ENCODE measurements around the gene SLC44A4.

SLC44A4 gene

GRCh38 chr6:31889331-31889972 is 10.7 kb upstream of the SLC44A4 start:
- Histone ChIP-seq H3K36me3 (ENCODE audit: control insufficient read depth, insufficient read depth, low read length) (peaks cover 88% of the 10 kb centered on the region), H3K27me3 (ENCODE audit: control insufficient read depth, insufficient read depth, low read length, poor library complexity, severe bottlenecking) (no peaks in the 10 kb centered on the region), H3K4me3 (ENCODE audit: insufficient read depth, low read depth, low read length) (no peak overlapping the region), H3K27ac (ENCODE audit: insufficient read depth, low read depth, low read length, poor library complexity, severe bottlenecking) (no peak overlapping the region), H3K4me1 (ENCODE audit: control insufficient read depth, insufficient read depth, low read length) (no peaks in the 10 kb centered on the region), H3K9me3 (ENCODE audit: control insufficient read depth, low read length) (no peaks in the 10 kb centered on the region)
- 95 to 99% methylated on average over 3 of the region's 3 CpGs for WGBS, 2 experiments

DNA sequence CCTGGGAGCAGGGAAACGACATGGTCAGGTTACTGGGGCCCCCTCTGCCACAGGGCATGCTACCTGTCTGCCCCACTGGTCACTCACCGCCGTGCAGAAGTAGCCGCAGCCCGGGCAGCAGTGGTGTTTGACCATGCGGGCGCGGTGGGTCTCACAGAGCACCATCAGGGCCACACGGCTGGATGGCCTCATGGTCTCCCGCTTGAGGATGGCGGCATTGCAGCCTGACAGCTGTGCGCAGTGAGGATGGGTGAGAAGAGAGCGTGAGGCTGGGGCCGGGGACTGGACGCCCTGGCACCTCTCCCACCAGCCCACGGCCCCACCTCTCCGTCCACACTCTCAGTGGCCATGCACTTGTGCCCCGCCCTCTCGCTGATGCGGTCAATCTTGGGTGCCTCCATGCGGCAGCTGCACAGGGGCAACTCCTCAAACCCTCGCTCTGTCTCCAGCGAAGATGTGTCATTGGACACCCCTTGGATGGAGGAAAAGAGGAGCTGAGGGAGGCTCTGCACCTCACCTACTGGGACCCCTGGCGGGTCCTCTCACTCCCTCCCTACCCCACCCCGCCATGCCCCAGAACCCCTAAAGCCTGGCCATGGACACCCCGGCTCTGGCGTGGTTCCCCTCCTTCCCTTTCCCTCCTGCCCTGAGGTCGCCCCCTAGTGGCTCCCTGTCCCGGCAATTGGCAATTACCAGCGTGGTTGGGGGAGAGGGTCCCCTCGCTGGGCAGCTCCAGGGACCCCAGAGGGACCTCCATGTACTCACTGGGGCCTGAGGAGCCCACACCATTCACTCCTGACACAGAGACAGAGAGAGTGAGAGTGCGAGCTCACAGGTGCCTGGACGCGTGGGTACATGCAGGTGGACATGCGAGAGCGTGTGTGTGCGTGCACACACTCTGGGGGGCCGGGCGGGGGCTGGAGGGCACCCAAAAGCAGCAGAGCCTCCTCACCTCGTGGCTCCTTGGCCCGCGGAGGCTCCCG is 9.8 kb upstream of the SLC44A4 start:
- WGBS, 2 experiments, result 92% methylated on average over 43 of the region's 43 CpGs
- H3K9me3 ChIP-seq (ENCODE audit: control insufficient read depth, low read length), result no peaks in the 10 kb centered on the region
- H3K27ac ChIP-seq (ENCODE audit: insufficient read depth, low read depth, low read length, poor library complexity, severe bottlenecking), result no peak overlapping the region
- peaks cover 88% of the 10 kb centered on the region for H3K36me3 ChIP-seq (ENCODE audit: control insufficient read depth, insufficient read depth, low read length)
- no peaks in the 10 kb centered on the region for H3K27me3 ChIP-seq (ENCODE audit: control insufficient read depth, insufficient read depth, low read length, poor library complexity, severe bottlenecking)
- H3K4me1 ChIP-seq (ENCODE audit: control insufficient read depth, insufficient read depth, low read length), result no peaks in the 10 kb centered on the region
- H3K4me3 ChIP-seq (ENCODE audit: insufficient read depth, low read depth, low read length), result no peak overlapping the region

- no peaks in the 10 kb centered on the region for H3K4me1 ChIP-seq (ENCODE audit: control insufficient read depth, insufficient read depth, low read length)
- H3K4me3 ChIP-seq (ENCODE audit: insufficient read depth, low read depth, low read length), result no peak overlapping the region
- peaks cover 84% of the 10 kb centered on the region for H3K36me3 ChIP-seq (ENCODE audit: control insufficient read depth, insufficient read depth, low read length)
- no peaks in the 10 kb centered on the region for H3K27me3 ChIP-seq (ENCODE audit: control insufficient read depth, insufficient read depth, low read length, poor library complexity, severe bottlenecking)
- no peak overlapping the region for H3K27ac ChIP-seq (ENCODE audit: insufficient read depth, low read depth, low read length, poor library complexity, severe bottlenecking)
- H3K9me3 ChIP-seq (ENCODE audit: control insufficient read depth, low read length), result no peaks in the 10 kb centered on the region
- 95 to 97% methylated on average over 19 of the region's 19 CpGs for WGBS, 2 experiments
Measured at GRCh38 chr6:31887173-31888007, 8.6 kb upstream of the SLC44A4 start.

GRCh38 chr6:31886541-31886991 is 7.8 kb upstream of the SLC44A4 start:
- no peak overlapping the region for H3K4me3 ChIP-seq (ENCODE audit: insufficient read depth, low read depth, low read length)
- no peaks in the 10 kb centered on the region for H3K9me3 ChIP-seq (ENCODE audit: control insufficient read depth, low read length)
- 97% methylated on average over 18 of the region's 18 CpGs for WGBS, 2 experiments
- H3K4me1 ChIP-seq (ENCODE audit: control insufficient read depth, insufficient read depth, low read length), result no peaks in the 10 kb centered on the region
- no peak overlapping the region for H3K27ac ChIP-seq (ENCODE audit: insufficient read depth, low read depth, low read length, poor library complexity, severe bottlenecking)
- peaks cover 78% of the 10 kb centered on the region for H3K36me3 ChIP-seq (ENCODE audit: control insufficient read depth, insufficient read depth, low read length)
- no peaks in the 10 kb centered on the region for H3K27me3 ChIP-seq (ENCODE audit: control insufficient read depth, insufficient read depth, low read length, poor library complexity, severe bottlenecking)

DNA sequence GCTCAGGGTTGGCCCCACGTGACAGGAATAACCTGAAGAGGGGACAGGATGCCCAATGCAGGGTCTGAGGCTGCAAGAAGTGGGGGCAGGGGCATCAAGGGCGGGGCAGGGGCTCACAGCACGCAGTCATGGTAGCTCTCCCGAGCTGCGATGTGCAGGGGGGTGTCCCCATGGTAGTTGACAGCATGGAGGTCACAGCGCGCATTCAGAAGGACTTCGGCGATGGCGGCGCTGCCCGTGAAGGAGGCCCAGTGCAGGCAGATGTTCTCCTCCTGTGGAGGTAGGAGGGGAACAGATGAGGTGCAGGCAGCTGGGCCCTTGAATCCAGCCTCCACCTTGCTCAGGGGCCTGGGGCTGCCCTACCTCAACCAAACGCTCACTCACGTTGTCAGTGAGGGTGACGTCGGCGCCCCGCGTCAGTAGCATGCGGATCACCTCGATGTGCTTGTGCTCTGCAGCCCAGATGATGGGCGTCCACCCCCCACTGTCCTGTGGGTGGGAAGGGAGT is 5.8 kb upstream of the SLC44A4 start:
- Histone ChIP-seq H3K27ac (ENCODE audit: insufficient read depth, low read depth, low read length, poor library complexity, severe bottlenecking) (no peak overlapping the region), H3K9me3 (ENCODE audit: control insufficient read depth, low read length) (no peaks in the 10 kb centered on the region), H3K27me3 (ENCODE audit: control insufficient read depth, insufficient read depth, low read length, poor library complexity, severe bottlenecking) (no peaks in the 10 kb centered on the region), H3K4me3 (ENCODE audit: insufficient read depth, low read depth, low read length) (no peak overlapping the region), H3K4me1 (ENCODE audit: control insufficient read depth, insufficient read depth, low read length) (no peaks in the 10 kb centered on the region), H3K36me3 (ENCODE audit: control insufficient read depth, insufficient read depth, low read length) (peaks cover 75% of the 10 kb centered on the region)
- WGBS, 2 experiments, result 96 to 97% methylated on average over 22 of the region's 22 CpGs

DNA sequence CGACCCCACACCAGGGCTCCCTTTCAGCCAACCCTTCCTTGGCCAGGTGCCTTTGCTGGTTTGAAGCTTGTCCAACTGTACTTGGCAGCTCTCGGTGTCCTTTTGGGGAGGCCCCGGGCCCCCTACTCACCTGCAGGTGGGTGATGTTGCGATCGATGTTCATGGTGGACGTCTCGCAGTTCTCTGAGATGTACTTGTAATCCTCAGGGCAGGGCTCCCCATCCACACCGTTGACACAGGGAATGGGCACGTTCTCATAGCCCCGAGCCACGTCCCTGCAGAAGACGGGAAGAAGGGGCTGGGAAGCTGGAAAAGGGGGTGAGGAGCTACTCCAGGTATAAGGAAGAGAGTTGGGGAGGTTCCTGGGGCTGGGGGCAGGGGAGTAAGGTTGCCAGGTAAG is 4.9 kb upstream of the SLC44A4 start:
- Histone ChIP-seq H3K9me3 (ENCODE audit: control insufficient read depth, low read length) (no peaks in the 10 kb centered on the region), H3K27ac (ENCODE audit: insufficient read depth, low read depth, low read length, poor library complexity, severe bottlenecking) (no peak overlapping the region), H3K4me3 (ENCODE audit: insufficient read depth, low read depth, low read length) (no peak overlapping the region), H3K4me1 (ENCODE audit: control insufficient read depth, insufficient read depth, low read length) (no peaks in the 10 kb centered on the region), H3K27me3 (ENCODE audit: control insufficient read depth, insufficient read depth, low read length, poor library complexity, severe bottlenecking) (no peaks in the 10 kb centered on the region), H3K36me3 (ENCODE audit: control insufficient read depth, insufficient read depth, low read length) (peaks cover 67% of the 10 kb centered on the region)
- 95% methylated on average over 12 of the region's 12 CpGs for WGBS, 2 experiments

DNA sequence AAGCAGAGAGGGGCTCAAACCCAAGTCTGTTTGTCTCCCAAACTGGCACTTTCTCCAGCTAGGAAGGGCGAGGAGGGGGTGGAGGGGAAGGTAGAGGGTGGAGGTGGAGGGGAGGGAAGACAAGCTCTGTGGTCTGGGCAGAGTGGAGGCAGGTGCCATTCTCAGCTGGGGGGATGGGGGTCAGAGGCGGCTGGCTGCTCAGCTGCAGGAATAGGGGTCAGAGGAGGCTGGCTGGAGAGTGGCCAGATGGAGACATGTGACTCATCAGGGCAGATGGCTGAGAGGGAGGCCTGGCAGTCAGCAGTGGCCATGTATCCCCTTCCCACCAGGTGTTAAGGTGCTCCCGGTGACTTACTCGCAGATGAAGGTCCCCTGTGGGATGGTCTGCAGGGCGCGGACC is 3.5 kb upstream of the SLC44A4 start:
- Histone ChIP-seq H3K27me3 (ENCODE audit: control insufficient read depth, insufficient read depth, low read length, poor library complexity, severe bottlenecking) (no peaks in the 10 kb centered on the region), H3K4me3 (ENCODE audit: insufficient read depth, low read depth, low read length) (no peak overlapping the region), H3K27ac (ENCODE audit: insufficient read depth, low read depth, low read length, poor library complexity, severe bottlenecking) (no peak overlapping the region), H3K36me3 (ENCODE audit: control insufficient read depth, insufficient read depth, low read length) (peaks cover 54% of the 10 kb centered on the region), H3K4me1 (ENCODE audit: control insufficient read depth, insufficient read depth, low read length) (no peaks in the 10 kb centered on the region), H3K9me3 (ENCODE audit: control insufficient read depth, low read length) (no peaks in the 10 kb centered on the region)
- 94 to 95% methylated on average over 6 of the region's 6 CpGs for WGBS, 2 experiments

DNA sequence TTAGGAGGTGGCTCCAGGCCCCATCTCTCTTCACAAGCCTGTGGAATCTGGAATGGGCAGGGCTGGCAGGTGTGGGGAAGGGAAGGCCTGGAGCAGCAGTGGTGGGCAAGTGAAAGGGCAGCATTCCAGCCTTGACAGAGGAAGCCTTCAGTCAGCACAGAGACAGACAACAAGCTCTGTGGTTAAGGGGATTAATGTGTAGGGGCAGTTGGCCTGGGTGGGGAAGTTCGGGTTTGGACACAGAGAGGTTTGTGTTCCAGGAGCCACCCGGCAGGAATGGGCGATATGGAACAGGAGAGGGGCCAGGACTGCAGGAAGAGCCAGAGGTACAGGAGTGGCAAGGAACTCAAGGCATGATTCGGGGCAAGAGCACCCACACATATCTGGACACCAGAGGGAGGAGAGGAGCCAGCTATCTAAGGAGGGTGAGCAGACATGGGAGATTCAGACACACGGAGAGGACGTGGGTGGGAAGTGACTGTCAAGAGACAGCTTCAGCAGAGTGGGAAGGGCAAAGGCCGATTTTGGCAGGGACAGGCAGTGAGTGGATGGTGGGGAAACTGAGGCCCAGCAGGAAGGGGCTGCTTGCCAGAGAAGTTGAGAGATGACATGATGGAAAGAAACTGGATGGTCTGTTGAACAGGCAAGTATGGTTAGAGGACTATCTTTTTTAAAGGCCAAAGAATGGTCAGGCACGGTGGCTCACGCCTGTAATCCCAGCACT is 2.5 kb upstream of the SLC44A4 start:
- no peak overlapping the region for H3K4me3 ChIP-seq (ENCODE audit: insufficient read depth, low read depth, low read length)
- H3K4me1 ChIP-seq (ENCODE audit: control insufficient read depth, insufficient read depth, low read length), result no peaks in the 10 kb centered on the region
- H3K27ac ChIP-seq (ENCODE audit: insufficient read depth, low read depth, low read length, poor library complexity, severe bottlenecking), result no peak overlapping the region
- 93 to 95% methylated on average over 9 of the region's 9 CpGs for WGBS, 2 experiments
- H3K9me3 ChIP-seq (ENCODE audit: control insufficient read depth, low read length), result no peaks in the 10 kb centered on the region
- H3K36me3 ChIP-seq (ENCODE audit: control insufficient read depth, insufficient read depth, low read length), result peaks cover 44% of the 10 kb centered on the region
- H3K27me3 ChIP-seq (ENCODE audit: control insufficient read depth, insufficient read depth, low read length, poor library complexity, severe bottlenecking), result no peaks in the 10 kb centered on the region

- Histone ChIP-seq H3K27me3 (ENCODE audit: control insufficient read depth, insufficient read depth, low read length, poor library complexity, severe bottlenecking) (no peaks in the 10 kb centered on the region), H3K9me3 (ENCODE audit: control insufficient read depth, low read length) (no peaks in the 10 kb centered on the region), H3K4me3 (ENCODE audit: insufficient read depth, low read depth, low read length) (no peak overlapping the region), H3K27ac (ENCODE audit: insufficient read depth, low read depth, low read length, poor library complexity, severe bottlenecking) (no peak overlapping the region), H3K4me1 (ENCODE audit: control insufficient read depth, insufficient read depth, low read length) (no peaks in the 10 kb centered on the region), H3K36me3 (ENCODE audit: control insufficient read depth, insufficient read depth, low read length) (peaks cover 39% of the 10 kb centered on the region)
- 95 to 96% methylated on average over 10 of the region's 10 CpGs for WGBS, 2 experiments
Measured at GRCh38 chr6:31880616-31881015, 1.8 kb upstream of the SLC44A4 start.
